Uterus (tissue), 4 donors: ENCODE data around the gene FAM177B. TPM values are rescaled to one million over a fixed set of nuclear protein-coding genes. Genes with fewer than 3 reads are reported as not detected.

Experiments
- DNase-seq, 2 donors: peaks; one replicate each; pipeline ENCODE4 v3.0.0-alpha.2; 2019 to 2020
- H3K27ac ChIP-seq, 2 donors: fragments of 200-600 bp; sonication (generic); 1 replicate in 1 of 2; 2 replicates in 1 of 2; pipeline ENCODE4 v1.5.1; 2016 to 2018
- H3K27me3 ChIP-seq, 2 donors: fragments of 200-600 bp; sonication (generic); one replicate each; pipeline ENCODE4 v1.5.1; 2018 to 2019; ENCODE audit warnings: control low read depth in 1 of 2
- H3K36me3 ChIP-seq, 2 donors: fragments of 200-600 bp; sonication (generic); one replicate each; pipeline ENCODE4 v1.5.1; 2019; ENCODE audit warnings: control low read depth in 1 of 2
- H3K4me1 ChIP-seq, 2 donors: fragments of 200-600 bp; sonication (generic); one replicate each; pipeline ENCODE4 v1.5.1; 2018 to 2019; ENCODE audit warnings: control low read depth in 1 of 2
- H3K4me3 ChIP-seq, 2 donors: fragments of 200-600 bp; sonication (generic); 1 replicate in 1 of 2; 2 replicates in 1 of 2; pipeline ENCODE4 v1.5.1; 2018 to 2019; ENCODE audit warnings: mild to moderate bottlenecking in 1 of 2
- H3K9me3 ChIP-seq, 2 donors: fragments of 200-600 bp; sonication (generic); one replicate each; pipeline ENCODE4 v1.5.1; 2019; ENCODE audit warnings: control low read depth in 1 of 2
- POLR2A ChIP-seq, 2 donors: fragments of 450-650 bp; IDR thresholded peaks; one replicate each; pipeline ENCODE4 v1.6.1; 2016; ENCODE audit warnings: antibody characterized with exemption in 2 of 2, mild to moderate bottlenecking in 1 of 2, moderate library complexity in 1 of 2
- intact Hi-C: fragments of 100-400 bp; cut with DNase I; formaldehyde crosslinking; loops from one replicate; pipeline ENCODE4 v1.15.1; 2023; ENCODE audit warnings: low total_unique reads
- total RNA-seq, 4 donors: library from RNA; depleted of rRNA in 3 of 4; stranded (reverse); fragments of >200 nt in 3 of 4; gene quantifications; one replicate each; pipeline versions ENCODE4 v1.1.0 to v1.2.4, GENCODE V29; 2014 to 2023
- TF ChIP-seq, protein P1 (sequence below), 4 experiments: fragments of 200-600 bp in 2 of 4; fragments of 450-650 bp in 2 of 4; sonication (generic) in 2 of 4; IDR thresholded peaks; one replicate each; pipeline ENCODE4 v1.5.1; 2016 to 2019; ENCODE audit warnings: antibody characterized with exemption in 4 of 4, mild to moderate bottlenecking in 2 of 4, moderate library complexity in 1 of 4
- donor health status: DM: yes; HTN: yes; CAD: no.

The FAM177B gene
- total RNA-seq, 4 donors from 2014 or later: 0.40 TPM; not detected in 3

DNA sequence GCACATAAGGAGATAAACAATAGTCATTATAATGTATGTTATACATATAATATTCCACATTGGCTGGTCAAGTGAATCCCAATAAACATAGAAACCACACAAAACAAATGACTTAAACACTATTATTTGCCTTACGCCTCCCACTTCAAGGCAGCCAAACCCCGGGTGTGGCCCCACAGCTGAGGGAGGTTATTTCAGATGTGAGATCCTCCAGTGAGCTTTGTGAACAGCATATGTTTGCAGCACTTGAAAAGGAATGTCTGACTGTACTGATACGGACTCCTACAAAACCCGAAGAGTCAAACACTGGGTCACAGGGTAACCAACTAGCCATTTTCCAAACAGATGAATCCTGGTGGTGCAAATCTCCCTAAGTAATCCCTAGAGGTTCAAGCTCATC is 50.7 kb downstream of the FAM177B start:
- Histone ChIP-seq H3K36me3 (no peaks in the 10 kb centered on the region), H3K4me3 (no peak overlapping the region), H3K27ac (no peak overlapping the region), H3K27me3 (no peaks in the 10 kb centered on the region), H3K4me1 (no peaks in the 10 kb centered on the region), H3K9me3 (no peaks in the 10 kb centered on the region)
- DNase-seq: no peak
- intact Hi-C loops: no loop called here
- TF ChIP-seq, protein P1, sequence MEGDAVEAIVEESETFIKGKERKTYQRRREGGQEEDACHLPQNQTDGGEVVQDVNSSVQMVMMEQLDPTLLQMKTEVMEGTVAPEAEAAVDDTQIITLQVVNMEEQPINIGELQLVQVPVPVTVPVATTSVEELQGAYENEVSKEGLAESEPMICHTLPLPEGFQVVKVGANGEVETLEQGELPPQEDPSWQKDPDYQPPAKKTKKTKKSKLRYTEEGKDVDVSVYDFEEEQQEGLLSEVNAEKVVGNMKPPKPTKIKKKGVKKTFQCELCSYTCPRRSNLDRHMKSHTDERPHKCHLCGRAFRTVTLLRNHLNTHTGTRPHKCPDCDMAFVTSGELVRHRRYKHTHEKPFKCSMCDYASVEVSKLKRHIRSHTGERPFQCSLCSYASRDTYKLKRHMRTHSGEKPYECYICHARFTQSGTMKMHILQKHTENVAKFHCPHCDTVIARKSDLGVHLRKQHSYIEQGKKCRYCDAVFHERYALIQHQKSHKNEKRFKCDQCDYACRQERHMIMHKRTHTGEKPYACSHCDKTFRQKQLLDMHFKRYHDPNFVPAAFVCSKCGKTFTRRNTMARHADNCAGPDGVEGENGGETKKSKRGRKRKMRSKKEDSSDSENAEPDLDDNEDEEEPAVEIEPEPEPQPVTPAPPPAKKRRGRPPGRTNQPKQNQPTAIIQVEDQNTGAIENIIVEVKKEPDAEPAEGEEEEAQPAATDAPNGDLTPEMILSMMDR (IDR thresholded peaks at IDR 0.05): no peak
- TF ChIP-seq POLR2A (IDR thresholded peaks at IDR 0.05): no peak

DNA sequence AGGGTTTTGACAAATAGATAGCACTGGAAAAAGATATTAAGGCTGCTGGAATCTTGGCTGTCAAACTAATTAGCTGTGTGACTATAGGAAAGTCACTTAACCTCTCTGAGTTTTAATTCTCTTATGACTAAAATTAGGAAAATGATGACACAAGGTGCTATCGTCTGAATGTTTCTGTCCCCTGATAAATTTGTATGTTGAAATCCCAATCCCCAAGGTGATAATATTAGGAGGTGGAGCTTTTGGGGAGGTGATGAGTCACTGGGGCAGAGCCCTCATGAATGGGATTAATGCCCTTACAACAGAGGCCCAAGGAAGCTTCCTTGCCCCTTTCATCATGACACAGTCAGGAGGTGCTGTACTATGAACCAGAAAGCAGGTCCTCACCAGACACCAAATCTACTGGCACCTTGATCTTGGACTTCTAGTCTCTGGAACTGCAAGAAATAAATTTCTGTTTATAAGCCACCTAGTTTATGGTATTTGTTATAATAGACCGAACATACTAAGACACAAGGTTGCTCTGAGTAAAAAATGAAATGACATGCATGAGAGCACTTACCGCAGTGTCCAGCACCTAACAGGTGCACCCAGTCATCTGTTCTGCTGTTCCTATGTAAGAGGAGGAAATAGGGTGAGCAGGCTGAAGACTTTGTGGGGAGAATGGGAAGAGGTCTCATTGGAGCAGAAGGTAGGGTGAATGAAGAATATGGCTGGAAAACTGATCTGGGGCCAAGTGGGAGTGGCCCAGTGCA is 51.6 kb downstream of the FAM177B start:
- Histone ChIP-seq H3K36me3 (no peaks in the 10 kb centered on the region), H3K4me3 (no peak overlapping the region), H3K9me3 (no peaks in the 10 kb centered on the region), H3K27ac (no peak overlapping the region), H3K27me3 (no peaks in the 10 kb centered on the region), H3K4me1 (no peaks in the 10 kb centered on the region)
- TF ChIP-seq POLR2A (IDR thresholded peaks at IDR 0.05): no peak
- TF ChIP-seq, protein P1 (IDR thresholded peaks at IDR 0.05): no peak
- intact Hi-C loops: no loop called here
- no peak for DNase-seq

DNA sequence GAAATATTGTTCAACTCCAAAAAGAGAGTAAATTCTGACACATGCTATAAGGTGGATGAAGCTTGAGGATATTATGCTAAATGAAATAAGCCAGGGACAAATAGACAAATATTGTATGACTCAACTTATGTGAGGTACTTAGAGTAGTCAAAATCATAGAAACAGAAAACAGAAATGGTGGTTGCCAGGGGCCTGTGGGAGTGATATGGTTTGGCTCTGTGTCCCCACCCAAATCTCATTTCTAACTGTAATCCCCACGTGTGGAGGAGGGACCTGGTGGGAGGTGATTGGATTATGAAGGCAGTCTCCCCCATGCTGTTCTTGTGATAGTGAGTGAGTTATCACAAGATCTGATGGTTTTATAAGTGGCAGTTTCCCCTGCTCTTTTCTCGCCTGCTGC is 53.1 kb downstream of the FAM177B start:
- DNase-seq: no peak
- Histone ChIP-seq H3K27me3 (no peaks in the 10 kb centered on the region), H3K4me3 (no peak overlapping the region), H3K9me3 (no peaks in the 10 kb centered on the region), H3K36me3 (no peaks in the 10 kb centered on the region), H3K4me1 (no peaks in the 10 kb centered on the region), H3K27ac (no peak overlapping the region)
- intact Hi-C loops: loop anchor here (10.0 kb wide), 2 partner anchors 295 to 335 kb away; no protein-coding TSS in a partner anchor
- TF ChIP-seq POLR2A (IDR thresholded peaks at IDR 0.05): no peak
- TF ChIP-seq, protein P1 (IDR thresholded peaks at IDR 0.05): no peak

DNA sequence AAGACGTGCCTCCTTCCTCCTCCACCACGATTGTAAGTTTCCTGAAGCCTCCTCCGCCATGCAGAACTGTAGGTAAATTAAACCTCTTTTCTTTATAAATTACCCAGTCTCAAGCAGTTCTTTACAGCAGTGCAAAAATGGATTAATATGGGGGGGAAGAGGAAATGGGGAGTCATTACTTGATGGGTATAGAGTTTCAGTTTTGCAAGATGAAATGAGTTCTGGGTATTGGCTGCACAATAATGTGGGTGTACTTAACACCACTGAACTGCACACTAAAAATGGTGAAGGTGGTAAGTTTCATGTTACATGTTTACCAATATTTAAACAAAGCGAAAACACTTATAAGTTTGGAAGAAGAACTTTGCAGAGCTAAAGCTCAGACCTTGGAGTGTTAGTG is 53.5 kb downstream of the FAM177B start:
- Histone ChIP-seq H3K4me3 (no peak overlapping the region), H3K36me3 (no peaks in the 10 kb centered on the region), H3K27me3 (no peaks in the 10 kb centered on the region), H3K4me1 (no peaks in the 10 kb centered on the region), H3K9me3 (no peaks in the 10 kb centered on the region), H3K27ac (no peak overlapping the region)
- TF ChIP-seq, protein P1 (IDR thresholded peaks at IDR 0.05): no peak
- no peak for TF ChIP-seq POLR2A (IDR thresholded peaks at IDR 0.05)
- DNase-seq: no peak
- intact Hi-C loops: loop anchor here (10.0 kb wide), 2 partner anchors 294 to 334 kb away; no protein-coding TSS in a partner anchor

DNA sequence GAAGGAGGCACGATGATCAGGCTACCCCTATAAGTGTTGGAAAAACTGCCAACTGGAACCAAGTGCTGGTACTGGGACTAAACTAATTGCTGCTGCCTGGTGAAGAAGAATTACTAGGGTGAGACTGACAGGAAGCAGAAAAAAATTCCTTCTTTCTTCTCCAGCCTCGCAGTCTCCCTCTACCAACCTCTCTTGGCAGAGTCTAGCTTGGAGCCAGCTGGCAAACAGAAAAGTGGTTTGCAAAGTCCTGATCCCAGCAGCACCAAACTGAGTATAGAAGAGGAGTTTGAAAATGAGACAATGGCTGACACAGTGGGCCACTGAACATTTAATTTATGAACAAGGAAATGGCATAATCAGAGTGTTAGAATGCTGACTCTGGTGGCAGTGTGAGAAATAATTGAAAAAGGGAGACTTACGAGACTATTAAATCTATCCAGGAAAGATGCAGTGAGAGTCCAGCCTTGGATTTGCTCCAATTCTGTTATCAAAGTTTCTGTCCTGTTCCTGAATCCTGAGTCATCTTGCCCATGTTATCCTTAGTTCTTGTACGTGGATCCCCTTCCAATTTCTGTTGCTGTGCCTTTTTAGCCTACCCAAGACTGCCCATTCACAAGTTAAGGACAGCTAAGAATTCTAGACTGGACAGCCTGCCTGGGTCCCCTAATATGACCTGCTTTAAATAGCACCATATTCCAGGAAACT is 54.2 kb downstream of the FAM177B start:
- intact Hi-C loops: loop anchor here (10.0 kb wide), 2 partner anchors 294 to 334 kb away; no protein-coding TSS in a partner anchor
- no peaks in the 10 kb centered on the region for H3K9me3 ChIP-seq
- no peaks in the 10 kb centered on the region for H3K4me1 ChIP-seq
- H3K27me3 ChIP-seq: no peaks in the 10 kb centered on the region
- no peak overlapping the region for H3K27ac ChIP-seq
- no peaks in the 10 kb centered on the region for H3K36me3 ChIP-seq
- TF ChIP-seq POLR2A (IDR thresholded peaks at IDR 0.05): no peak
- TF ChIP-seq, protein P1 (IDR thresholded peaks at IDR 0.05): no peak
- H3K4me3 ChIP-seq: no peak overlapping the region
- no peak for DNase-seq
